WTC11 (cell line): Measurements from ENCODE around the gene LCP1. TPM values are rescaled to one million over a fixed set of nuclear protein-coding genes. Genes with fewer than 3 reads are reported as not detected.

Experiments
- ATAC-seq: fragments of 200-7000 bp; cut with Tn5 transposase; 2 replicates; pipeline ENCODE4 v1.10.0; 2021; ENCODE audit warnings: mild to moderate bottlenecking, moderate library complexity
- CTCF ChIA-PET: fragments of 300-600 bp; sonication (Branson Sonifier 250); formaldehyde crosslinking; loops from one replicate; lab custom pipeline; 2021; ENCODE audit warnings: antibody characterized with exemption; lab: Charles Lee
- POLR2A ChIA-PET: fragments of 350-600 bp; sonication (Branson Sonifier 250); formaldehyde crosslinking; loops from one replicate; lab custom pipeline; 2021; ENCODE audit warnings: antibody characterized with exemption; lab: Charles Lee
- DNase-seq: peaks from one replicate; pipeline ENCODE4 v3.0.0; 2021; ENCODE audit warnings: low spot score
- H3K27ac Mint-ChIP-seq: 2 replicates; pipeline ENCODE4 v1.8.0; 2021; ENCODE audit warnings: mixed read lengths
- H3K27me3 Mint-ChIP-seq: 2 replicates; pipeline ENCODE4 v1.8.0; 2021; ENCODE audit warnings: low read depth, mild to moderate bottlenecking, moderate library complexity, mixed read lengths
- H3K36me3 Mint-ChIP-seq: 2 replicates; pipeline ENCODE4 v1.8.0; 2021; ENCODE audit warnings: mixed read lengths
- H3K4me1 Mint-ChIP-seq: 2 replicates; pipeline ENCODE4 v1.8.0; 2022; ENCODE audit warnings: mixed read lengths
- H3K4me3 Mint-ChIP-seq: 2 replicates; pipeline ENCODE4 v1.8.0; 2021; ENCODE audit warnings: mild to moderate bottlenecking, moderate library complexity, mixed read lengths
- H3K9me3 Mint-ChIP-seq: 2 replicates; pipeline ENCODE4 v1.8.0; 2021; ENCODE audit warnings: mixed read lengths
- CTCF ChIP-seq: fragments of 200-600 bp; IDR thresholded peaks from 2 replicates; pipeline ENCODE4 v1.8.0; 2022; ENCODE audit warnings: antibody characterized with exemption
- E2F4 ChIP-seq: sonication (generic); formaldehyde crosslinking; IDR thresholded peaks from 2 replicates; pipeline ENCODE4 v1.8.1; 2022; ENCODE audit warnings: low read depth, mild to moderate bottlenecking, moderate library complexity, missing genetic modification reagents, borderline replicate concordance
- E2F5 ChIP-seq: sonication (generic); formaldehyde crosslinking; IDR thresholded peaks from 2 replicates; pipeline ENCODE4 v1.8.1; 2022; ENCODE audit warnings: mild to moderate bottlenecking, moderate library complexity, missing genetic modification reagents
- EMX1 ChIP-seq: fragments of 250-450 bp; sonication (Bioruptor Pico); IDR thresholded peaks from 2 replicates; pipeline ENCODE4 v1.8.0; 2021; ENCODE audit warnings: mild to moderate bottlenecking
- FOXJ3 ChIP-seq: sonication (generic); formaldehyde crosslinking; IDR thresholded peaks from 2 replicates; pipeline ENCODE4 v1.9.0; 2021; ENCODE audit warnings: missing genetic modification reagents, mild to moderate bottlenecking, borderline replicate concordance
- FOXP1 ChIP-seq: sonication (generic); formaldehyde crosslinking; IDR thresholded peaks from 2 replicates; pipeline ENCODE4 v1.8.0; 2022; ENCODE audit warnings: missing genetic modification reagents, mild to moderate bottlenecking, moderate library complexity, borderline replicate concordance
- KAT7 ChIP-seq: sonication (generic); formaldehyde crosslinking; IDR thresholded peaks from 2 replicates; pipeline ENCODE4 v1.8.1; 2023; ENCODE audit warnings: missing genetic modification reagents, mild to moderate bottlenecking, borderline replicate concordance
- MYBL2 ChIP-seq: sonication (generic); formaldehyde crosslinking; IDR thresholded peaks from 2 replicates; pipeline ENCODE4 v1.8.1; 2023; ENCODE audit warnings: mild to moderate bottlenecking, moderate library complexity, missing genetic modification reagents
- NFYB ChIP-seq: sonication (generic); formaldehyde crosslinking; conservative IDR thresholded peaks from 2 replicates; pipeline ENCODE4 v1.8.0; 2022; ENCODE audit warnings: low read depth, missing genetic modification reagents
- NR1H2 ChIP-seq: sonication (generic); formaldehyde crosslinking; IDR thresholded peaks from 2 replicates; pipeline ENCODE4 v1.9.0; 2021; ENCODE audit warnings: mild to moderate bottlenecking, moderate library complexity, missing genetic modification reagents
- RORB ChIP-seq: fragments of 250-450 bp; sonication (Bioruptor Pico); IDR thresholded peaks from 2 replicates; pipeline ENCODE4 v1.9.0; 2021; ENCODE audit warnings: mild to moderate bottlenecking
- STAT6 ChIP-seq: sonication (generic); formaldehyde crosslinking; conservative IDR thresholded peaks from 2 replicates; pipeline ENCODE4 v1.8.1; 2023; ENCODE audit warnings: mild to moderate bottlenecking, low read depth, missing genetic modification reagents, moderate library complexity
- TEAD1 ChIP-seq: sonication (generic); formaldehyde crosslinking; IDR thresholded peaks from 2 replicates; pipeline ENCODE4 v1.8.0; 2022; ENCODE audit warnings: mild to moderate bottlenecking, missing genetic modification reagents
- TP53 ChIP-seq: sonication (generic); formaldehyde crosslinking; IDR thresholded peaks from 2 replicates; pipeline ENCODE4 v1.8.1; 2023; ENCODE audit warnings: mild to moderate bottlenecking, missing genetic modification reagents
- USF1 ChIP-seq: sonication (generic); formaldehyde crosslinking; IDR thresholded peaks from 2 replicates; pipeline ENCODE4 v1.8.0; 2022; ENCODE audit warnings: mild to moderate bottlenecking, missing genetic modification reagents
- USF2 ChIP-seq: sonication (generic); formaldehyde crosslinking; IDR thresholded peaks from 2 replicates; pipeline ENCODE4 v1.8.1; 2023; ENCODE audit warnings: mild to moderate bottlenecking, missing genetic modification reagents, moderate library complexity
- ZBTB21 ChIP-seq: sonication (generic); formaldehyde crosslinking; IDR thresholded peaks from 2 replicates; pipeline ENCODE4 v1.8.1; 2023; ENCODE audit warnings: mild to moderate bottlenecking, missing genetic modification reagents, borderline replicate concordance
- ZNF263 ChIP-seq: sonication (generic); formaldehyde crosslinking; IDR thresholded peaks from 2 replicates; pipeline ENCODE4 v1.8.1; 2022; ENCODE audit warnings: low read depth, mild to moderate bottlenecking, moderate library complexity, missing genetic modification reagents
- ZNF416 ChIP-seq: fragments of 250-450 bp; sonication (Bioruptor Pico); IDR thresholded peaks from 2 replicates; pipeline ENCODE4 v1.9.0; 2021; ENCODE audit warnings: mild to moderate bottlenecking, inconsistent platforms
- ZNF423 ChIP-seq: fragments of 250-450 bp; sonication (Bioruptor Pico); IDR thresholded peaks from 2 replicates; pipeline ENCODE4 v2.1.2; 2022; ENCODE audit warnings: mild to moderate bottlenecking, moderate library complexity
- ZNF512 ChIP-seq: sonication (generic); formaldehyde crosslinking; IDR thresholded peaks from 2 replicates; pipeline ENCODE4 v1.8.1; 2022; ENCODE audit warnings: missing genetic modification reagents, borderline replicate concordance
- total RNA-seq: library from RNA; stranded (reverse); gene quantifications from 3 replicates; pipeline ENCODE4 v1.2.3, GENCODE V29; 2021

The LCP1 gene
- total RNA-seq, 1 experiment from 2014 or later, result 3.2 TPM

- Mint-ChIP-seq H3K4me3 (no peak overlapping the region), H3K27me3 (no peaks in the 10 kb centered on the region), H3K36me3 (no peaks in the 10 kb centered on the region), H3K9me3 (no peaks in the 10 kb centered on the region), H3K4me1 (no peaks in the 10 kb centered on the region), H3K27ac (no peak overlapping the region)
- CTCF ChIA-PET, result no interaction called here
- DNase-seq (no peak), ATAC-seq (no peak)
- TF ChIP-seq ZNF263 (CRISPR knock-in tag), result no peak
- no peak for TF ChIP-seq ZNF423 (CRISPR knock-in tag)
- no peak for TF ChIP-seq E2F4 (CRISPR knock-in tag)
- no peak for TF ChIP-seq MYBL2 (CRISPR knock-in tag)
- no peak for TF ChIP-seq ZNF512
- no peak for TF ChIP-seq USF2 (CRISPR knock-in tag)
- TF ChIP-seq CTCF, result no peak
- no peak for TF ChIP-seq STAT6 (CRISPR knock-in tag)
- TF ChIP-seq TEAD1 (CRISPR knock-in tag), result no peak
- no peak for TF ChIP-seq ZNF416 (CRISPR knock-in tag)
- no peak for TF ChIP-seq EMX1 (CRISPR knock-in tag)
- POLR2A ChIA-PET, result no interaction called here
These were observed 15.5 kb upstream of the LCP1 start for GRCh38 chr13:46197299-46198048.

- ChIA-PET POLR2A (no interaction called here), CTCF (no interaction called here)
- Mint-ChIP-seq H3K27me3 (no peaks in the 10 kb centered on the region), H3K9me3 (no peaks in the 10 kb centered on the region), H3K36me3 (no peaks in the 10 kb centered on the region), H3K4me3 (no peak overlapping the region), H3K4me1 (no peaks in the 10 kb centered on the region), H3K27ac (no peak overlapping the region)
- DNase-seq (no peak), ATAC-seq (no peak)
- no peak for TF ChIP-seq NFYB (CRISPR knock-in tag)
- no peak for TF ChIP-seq ZBTB21 (CRISPR knock-in tag)
- TF ChIP-seq FOXP1, result no peak
- TF ChIP-seq USF2 (CRISPR knock-in tag), result no peak
- no peak for TF ChIP-seq STAT6 (CRISPR knock-in tag)
- no peak for TF ChIP-seq RORB (CRISPR knock-in tag)
- no peak for TF ChIP-seq TP53 (CRISPR knock-in tag)
- TF ChIP-seq FOXJ3 (CRISPR knock-in tag), result no peak
- TF ChIP-seq ZNF423 (CRISPR knock-in tag), result no peak
- TF ChIP-seq USF1, result no peak
- TF ChIP-seq KAT7, result no peak
- no peak for TF ChIP-seq NR1H2
- TF ChIP-seq E2F5 (CRISPR knock-in tag), result no peak
These were observed 13.0 kb upstream of the LCP1 start for GRCh38 chr13:46195016-46195415.
